ENCODE data around the gene RPLP1. TPM values are rescaled to one million over a fixed set of nuclear protein-coding genes. Genes with fewer than 3 reads are reported as not detected.

The RPLP1 gene
- total RNA-seq, 2 donors from 2014 or later = 332 to 973 TPM

DNA sequence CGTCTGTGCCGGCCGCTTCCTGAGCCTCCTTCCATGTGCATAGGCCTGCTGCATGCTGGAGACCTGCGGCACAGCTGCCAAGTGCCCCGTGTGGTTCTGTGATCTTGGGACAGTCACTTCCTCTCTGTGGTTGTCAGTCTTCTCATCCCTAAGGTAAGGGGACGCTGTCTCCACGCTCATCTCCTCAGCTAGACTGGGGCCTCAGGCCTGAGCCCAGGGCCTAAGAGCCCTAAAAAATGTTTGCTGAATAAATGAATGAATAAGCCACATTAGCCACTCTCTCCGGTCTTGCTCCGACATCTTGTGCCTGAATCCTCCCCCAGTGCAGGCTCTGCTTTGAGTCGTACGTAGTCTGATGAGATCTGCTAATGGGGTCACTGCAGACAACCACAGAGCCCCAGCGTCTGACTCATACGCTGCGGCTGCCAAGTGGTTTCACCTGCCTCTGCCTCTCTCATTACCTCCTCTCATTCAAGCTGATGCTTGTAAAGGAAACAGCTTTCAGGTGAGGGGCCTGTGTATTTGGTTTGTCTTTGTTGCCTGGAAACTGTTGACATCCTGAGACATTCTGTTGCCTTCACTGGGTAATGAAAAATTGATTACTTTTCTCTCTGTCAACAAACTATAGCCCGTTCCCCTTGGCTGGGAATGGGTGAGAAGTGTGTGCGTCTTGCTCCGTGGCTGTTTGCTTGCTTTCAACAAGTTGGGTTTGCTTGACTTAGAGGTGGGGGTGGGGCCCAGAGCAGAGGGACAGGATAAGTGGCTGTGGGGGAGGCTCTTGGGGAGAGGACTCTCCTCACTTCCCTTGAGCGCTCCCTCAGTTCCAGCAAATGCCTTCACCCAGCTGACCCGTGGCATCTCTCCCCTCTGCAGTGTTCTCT is 15.9 kb downstream of the RPLP1 start:
- no peak for TF ChIP-seq POLR2A (IDR thresholded peaks at IDR 0.05)
- TF ChIP-seq, protein P1, sequence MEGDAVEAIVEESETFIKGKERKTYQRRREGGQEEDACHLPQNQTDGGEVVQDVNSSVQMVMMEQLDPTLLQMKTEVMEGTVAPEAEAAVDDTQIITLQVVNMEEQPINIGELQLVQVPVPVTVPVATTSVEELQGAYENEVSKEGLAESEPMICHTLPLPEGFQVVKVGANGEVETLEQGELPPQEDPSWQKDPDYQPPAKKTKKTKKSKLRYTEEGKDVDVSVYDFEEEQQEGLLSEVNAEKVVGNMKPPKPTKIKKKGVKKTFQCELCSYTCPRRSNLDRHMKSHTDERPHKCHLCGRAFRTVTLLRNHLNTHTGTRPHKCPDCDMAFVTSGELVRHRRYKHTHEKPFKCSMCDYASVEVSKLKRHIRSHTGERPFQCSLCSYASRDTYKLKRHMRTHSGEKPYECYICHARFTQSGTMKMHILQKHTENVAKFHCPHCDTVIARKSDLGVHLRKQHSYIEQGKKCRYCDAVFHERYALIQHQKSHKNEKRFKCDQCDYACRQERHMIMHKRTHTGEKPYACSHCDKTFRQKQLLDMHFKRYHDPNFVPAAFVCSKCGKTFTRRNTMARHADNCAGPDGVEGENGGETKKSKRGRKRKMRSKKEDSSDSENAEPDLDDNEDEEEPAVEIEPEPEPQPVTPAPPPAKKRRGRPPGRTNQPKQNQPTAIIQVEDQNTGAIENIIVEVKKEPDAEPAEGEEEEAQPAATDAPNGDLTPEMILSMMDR (IDR thresholded peaks at IDR 0.05) = no peak
- peak overlapping the region in 2 of 4 donors; percentile 9 to 12 for H3K27ac ChIP-seq
- peak; percentile 62 for ATAC-seq
- H3K4me3 ChIP-seq = no peak overlapping the region
- peak in 3 of 4 donors; percentile 48 to 53 (median 50) for DNase-seq
- H3K4me1 ChIP-seq = peaks cover 3% of the 10 kb centered on the region
- 76 to 80% methylated on average over 19 of the region's 19 CpGs for WGBS, 2 donors
- no peaks in the 10 kb centered on the region for H3K9me3 ChIP-seq
- H3K36me3 ChIP-seq (replicated peaks in 1 of 2; ENCODE audit: insufficient read depth in 1 of 2, low read depth in 2 of 2) = no peaks in the 10 kb centered on the region
- intact Hi-C loops (cut with DNase I) = no loop called here
- H3K27me3 ChIP-seq = no peaks in the 10 kb centered on the region

DNA sequence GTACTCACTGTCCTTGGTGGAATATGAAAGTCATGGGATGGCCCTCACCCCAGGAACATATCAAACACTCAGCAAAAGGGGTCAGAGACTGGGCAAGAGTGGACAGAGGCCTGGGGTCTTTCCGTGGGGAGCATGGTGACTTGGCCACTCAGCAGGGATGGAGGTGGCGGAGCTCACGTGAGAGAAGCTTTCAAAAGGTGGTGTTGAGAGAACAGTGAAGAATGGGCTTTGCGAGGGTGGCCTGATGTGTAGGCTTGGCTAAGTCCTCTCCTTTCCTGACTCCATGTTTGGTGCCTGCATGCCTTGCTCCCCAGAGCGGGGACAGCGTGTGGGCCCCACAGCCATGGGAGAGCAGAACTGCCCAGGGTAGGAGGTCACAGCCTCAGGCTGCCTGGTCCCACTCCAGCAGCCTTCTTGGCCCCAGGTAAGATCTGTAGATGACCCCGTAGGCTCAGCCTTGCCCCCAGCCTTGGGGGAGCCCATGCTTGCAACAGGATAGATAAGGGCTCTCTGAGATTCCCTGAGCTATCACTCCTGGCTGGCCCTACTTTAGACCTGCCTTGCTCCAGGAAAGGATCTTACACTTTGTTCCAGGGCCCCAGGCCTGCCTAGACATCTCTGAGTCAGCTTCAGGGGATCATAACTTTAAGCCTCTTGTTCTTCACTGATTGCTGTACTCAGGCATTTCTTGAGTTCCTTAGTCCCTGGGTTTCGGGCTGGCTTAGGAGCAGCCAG is 17.0 kb downstream of the RPLP1 start:
- no peaks in the 10 kb centered on the region for H3K27me3 ChIP-seq
- WGBS, 2 donors = 94 to 98% methylated on average over 7 to 8 of the region's 8 CpGs
- H3K4me3 ChIP-seq = no peak overlapping the region
- no peak overlapping the region for H3K27ac ChIP-seq
- no peaks in the 10 kb centered on the region for H3K4me1 ChIP-seq
- H3K9me3 ChIP-seq = no peaks in the 10 kb centered on the region
- no peak for DNase-seq
- TF ChIP-seq, protein P1 (IDR thresholded peaks at IDR 0.05) = no peak
- no peak for TF ChIP-seq POLR2A (IDR thresholded peaks at IDR 0.05)
- no peak for ATAC-seq
- intact Hi-C loops (cut with DNase I) = no loop called here
- H3K36me3 ChIP-seq (replicated peaks in 1 of 2; ENCODE audit: insufficient read depth in 1 of 2, low read depth in 2 of 2) = no peaks in the 10 kb centered on the region

DNA sequence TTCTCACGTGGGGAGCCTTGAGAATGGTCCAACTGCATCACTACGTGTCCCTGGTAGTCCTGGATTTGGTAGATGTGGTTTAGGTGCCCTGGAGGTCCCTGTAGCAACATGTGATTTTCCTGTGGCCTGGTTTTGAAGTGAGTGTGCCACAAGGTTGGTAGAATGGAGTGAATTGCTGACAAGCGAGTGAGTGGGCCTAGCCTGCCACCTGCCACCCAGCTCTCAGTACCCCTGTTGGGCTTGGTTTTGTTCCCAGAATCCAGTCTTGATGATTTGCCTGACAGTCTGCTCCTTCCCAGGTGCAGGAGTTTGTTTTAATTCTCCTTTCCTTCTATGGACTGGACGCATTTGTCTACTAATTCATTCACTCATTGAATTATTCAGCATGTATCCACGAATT is 19.4 kb downstream of the RPLP1 start:
- WGBS, 2 donors = 74 to 75% methylated on average over 5 of the region's 5 CpGs
- Histone ChIP-seq H3K27ac (no peak overlapping the region), H3K27me3 (no peaks in the 10 kb centered on the region), H3K9me3 (no peaks in the 10 kb centered on the region), H3K4me3 (no peak overlapping the region), H3K36me3 (replicated peaks in 1 of 2; ENCODE audit: insufficient read depth in 1 of 2, low read depth in 2 of 2) (no peaks in the 10 kb centered on the region), H3K4me1 (no peaks in the 10 kb centered on the region)
- intact Hi-C loops (cut with DNase I) = no loop called here
- no peak for ATAC-seq
- no peak for DNase-seq
- no peak for TF ChIP-seq POLR2A (IDR thresholded peaks at IDR 0.05)
- TF ChIP-seq, protein P1 (IDR thresholded peaks at IDR 0.05) = no peak

DNA sequence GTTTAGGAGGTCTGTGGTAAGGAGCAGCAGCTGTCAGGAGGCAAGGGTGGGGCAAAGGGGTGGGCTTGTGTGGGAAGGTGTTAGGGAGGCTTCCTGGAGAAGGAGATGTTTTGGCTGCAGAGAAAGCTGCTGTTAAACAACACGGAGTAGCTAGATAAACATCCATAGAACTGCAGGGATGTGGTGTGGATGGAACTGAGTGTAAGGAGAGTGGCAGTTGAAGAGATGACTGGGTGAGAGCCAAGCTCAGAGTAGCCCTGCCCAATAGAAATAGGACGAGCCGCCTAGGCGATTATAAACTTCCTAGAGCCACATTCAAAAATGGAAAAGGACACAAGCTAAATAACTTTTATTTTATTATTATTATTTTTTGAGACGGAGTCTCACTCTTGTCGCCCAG is 19.9 kb downstream of the RPLP1 start:
- intact Hi-C loops (cut with DNase I) = no loop called here
- TF ChIP-seq, protein P1 (IDR thresholded peaks at IDR 0.05) = no peak
- TF ChIP-seq POLR2A (IDR thresholded peaks at IDR 0.05) = no peak
- DNase-seq = no peak
- Histone ChIP-seq H3K9me3 (no peaks in the 10 kb centered on the region), H3K27ac (no peak overlapping the region), H3K36me3 (replicated peaks in 1 of 2; ENCODE audit: insufficient read depth in 1 of 2, low read depth in 2 of 2) (no peaks in the 10 kb centered on the region), H3K4me3 (no peak overlapping the region), H3K4me1 (no peaks in the 10 kb centered on the region), H3K27me3 (no peaks in the 10 kb centered on the region)
- WGBS, 2 donors = 70 to 74% methylated on average over 6 of the region's 6 CpGs
- no peak for ATAC-seq

All from body of pancreas (tissue), 4 donors.